Parathyroid adenoma (tissue), 2 donors: ENCODE measurements around the gene LBX1.
"Not testable (repeated sequence)": the region's sequence is repeated elsewhere in the genome, so short reads cannot be mapped to it uniquely, and the experiment has no call there.

Experiments
- H2AFZ ChIP-seq: fragments of 300-600 bp; sonication (generic); one replicate; pipeline ENCODE4 v1.7.0; 2017; ENCODE audit warnings: antibody characterized with exemption, mild to moderate bottlenecking
- H3K27ac ChIP-seq: fragments of 300-600 bp; sonication (generic); one replicate; pipeline ENCODE4 v1.7.0; 2017
- H3K27me3 ChIP-seq: fragments of 300-600 bp; sonication (generic); one replicate; pipeline ENCODE4 v1.7.0; 2017; ENCODE audit warnings: low read length; ENCODE audit not compliant: control insufficient read depth, insufficient read depth
- H3K36me3 ChIP-seq: fragments of 300-600 bp; sonication (generic); one replicate; pipeline ENCODE4 v1.7.0; 2017; ENCODE audit warnings: low read length; ENCODE audit not compliant: control insufficient read depth, insufficient read depth
- H3K4me1 ChIP-seq: fragments of 300-600 bp; sonication (generic); one replicate; pipeline ENCODE4 v1.7.0; 2017; ENCODE audit warnings: control low read depth
- H3K4me2 ChIP-seq: fragments of 300-600 bp; sonication (generic); one replicate; pipeline ENCODE4 v1.7.0; 2017; ENCODE audit warnings: low read length
- H3K4me3 ChIP-seq: fragments of 300-600 bp; sonication (generic); one replicate; pipeline ENCODE4 v1.7.0; 2017; ENCODE audit warnings: low read depth, low read length
- H3K79me2 ChIP-seq: fragments of 300-600 bp; sonication (generic); one replicate; pipeline ENCODE4 v1.7.0; 2017; ENCODE audit warnings: control low read depth
- H3K9ac ChIP-seq: fragments of 300-600 bp; sonication (generic); one replicate; pipeline ENCODE4 v1.7.0; 2017; ENCODE audit warnings: mild to moderate bottlenecking
- H3K9me3 ChIP-seq: fragments of 300-600 bp; sonication (generic); one replicate; pipeline ENCODE4 v1.7.0; 2017; ENCODE audit warnings: low read length; ENCODE audit not compliant: control insufficient read depth
- TF ChIP-seq, protein P1 (sequence below): fragments of 300-600 bp; sonication (generic); IDR thresholded peaks from one replicate; pipeline ENCODE4 v1.7.0; 2017; ENCODE audit warnings: antibody characterized with exemption, mild to moderate bottlenecking
- donor health status: primary hyperparathyroidism.

Gene LBX1

GRCh38 chr10:101215397-101216206 lies 13.7 kb downstream of the LBX1 start:
- Histone ChIP-seq H3K27me3 (peaks cover 14% of the 10 kb centered on the region), H3K9ac (no peak overlapping the region), H3K4me2 (no peak overlapping the region), H3K4me3 (no peak overlapping the region), H3K36me3 (no peaks in the 10 kb centered on the region), H3K9me3 (no peaks in the 10 kb centered on the region), H3K4me1 (no peaks in the 10 kb centered on the region), H3K27ac (no peak overlapping the region), H3K79me2 (no peaks in the 10 kb centered on the region), H2AFZ (no peak overlapping the region)
- TF ChIP-seq, protein P1, sequence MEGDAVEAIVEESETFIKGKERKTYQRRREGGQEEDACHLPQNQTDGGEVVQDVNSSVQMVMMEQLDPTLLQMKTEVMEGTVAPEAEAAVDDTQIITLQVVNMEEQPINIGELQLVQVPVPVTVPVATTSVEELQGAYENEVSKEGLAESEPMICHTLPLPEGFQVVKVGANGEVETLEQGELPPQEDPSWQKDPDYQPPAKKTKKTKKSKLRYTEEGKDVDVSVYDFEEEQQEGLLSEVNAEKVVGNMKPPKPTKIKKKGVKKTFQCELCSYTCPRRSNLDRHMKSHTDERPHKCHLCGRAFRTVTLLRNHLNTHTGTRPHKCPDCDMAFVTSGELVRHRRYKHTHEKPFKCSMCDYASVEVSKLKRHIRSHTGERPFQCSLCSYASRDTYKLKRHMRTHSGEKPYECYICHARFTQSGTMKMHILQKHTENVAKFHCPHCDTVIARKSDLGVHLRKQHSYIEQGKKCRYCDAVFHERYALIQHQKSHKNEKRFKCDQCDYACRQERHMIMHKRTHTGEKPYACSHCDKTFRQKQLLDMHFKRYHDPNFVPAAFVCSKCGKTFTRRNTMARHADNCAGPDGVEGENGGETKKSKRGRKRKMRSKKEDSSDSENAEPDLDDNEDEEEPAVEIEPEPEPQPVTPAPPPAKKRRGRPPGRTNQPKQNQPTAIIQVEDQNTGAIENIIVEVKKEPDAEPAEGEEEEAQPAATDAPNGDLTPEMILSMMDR, result no peak

GRCh38 chr10:101214446-101215396 lies 14.5 kb downstream of the LBX1 start:
- TF ChIP-seq, protein P1, result peak; percentile 78
- Histone ChIP-seq H2AFZ (no peak overlapping the region), H3K9ac (no peak overlapping the region), H3K27me3 (peaks cover 15% of the 10 kb centered on the region), H3K4me1 (no peaks in the 10 kb centered on the region), H3K36me3 (no peaks in the 10 kb centered on the region), H3K27ac (no peak overlapping the region), H3K4me2 (no peak overlapping the region), H3K79me2 (no peaks in the 10 kb centered on the region), H3K9me3 (no peaks in the 10 kb centered on the region), H3K4me3 (no peak overlapping the region)

GRCh38 chr10:101208543-101208942 lies 20.7 kb downstream of the LBX1 start:
- H3K4me1 ChIP-seq, result no peaks in the 10 kb centered on the region
- no peak overlapping the region for H3K9ac ChIP-seq
- H3K27ac ChIP-seq, result no peak overlapping the region
- H3K4me3 ChIP-seq, result no peak overlapping the region
- no peaks in the 10 kb centered on the region for H3K36me3 ChIP-seq
- H3K4me2 ChIP-seq, result no peak overlapping the region
- no peaks in the 10 kb centered on the region for H3K79me2 ChIP-seq
- TF ChIP-seq, protein P1, result no peak
- H2AFZ ChIP-seq, result no peak overlapping the region
- H3K9me3 ChIP-seq, result no peaks in the 10 kb centered on the region
- peaks cover 8% of the 10 kb centered on the region for H3K27me3 ChIP-seq

DNA sequence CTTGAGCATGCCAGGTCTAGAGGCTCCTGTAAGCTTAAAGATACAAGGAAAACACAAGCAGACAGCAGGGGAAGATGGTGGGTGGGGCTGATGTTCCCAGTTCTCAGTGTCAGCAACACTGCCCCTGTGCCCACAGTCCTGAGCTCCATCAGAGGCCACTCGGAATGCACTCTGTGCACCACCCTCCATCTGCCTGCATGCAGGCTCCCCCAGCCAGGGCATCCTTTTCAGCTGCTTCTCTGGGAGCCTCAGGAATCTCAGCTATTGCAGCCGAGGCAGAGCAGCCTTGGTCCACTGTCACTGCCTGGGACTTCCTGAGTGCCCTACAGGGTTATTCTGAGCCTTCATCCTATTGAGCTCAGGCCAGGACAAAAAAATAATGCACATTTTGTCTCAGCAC lies 22.2 kb downstream of the LBX1 start:
- Histone ChIP-seq H3K79me2 (no peaks in the 10 kb centered on the region), H3K36me3 (no peaks in the 10 kb centered on the region), H3K4me3 (no peak overlapping the region), H3K9ac (no peak overlapping the region), H3K27me3 (peaks cover 8% of the 10 kb centered on the region), H3K4me1 (no peaks in the 10 kb centered on the region), H3K27ac (no peak overlapping the region), H3K9me3 (no peaks in the 10 kb centered on the region), H3K4me2 (no peak overlapping the region), H2AFZ (no peak overlapping the region)
- TF ChIP-seq, protein P1, result no peak

DNA sequence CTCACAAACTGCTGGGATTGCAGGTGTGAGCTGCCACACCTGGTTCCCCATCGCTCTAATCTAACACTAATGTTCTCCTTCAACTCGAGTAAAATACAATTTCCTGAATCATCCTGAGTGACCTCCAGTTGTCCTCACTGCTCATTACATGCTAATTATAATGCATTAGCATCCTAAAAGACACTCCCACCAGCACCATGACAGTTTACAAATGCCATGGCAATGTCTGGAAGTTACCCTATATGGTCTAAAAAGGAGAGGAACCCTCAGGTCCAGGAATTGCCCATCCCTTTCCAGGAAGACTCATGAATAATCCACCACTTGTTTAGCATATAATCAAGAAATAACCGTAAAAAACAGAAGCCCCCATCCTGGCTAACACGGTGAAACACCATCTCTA lies 26.6 kb downstream of the LBX1 start:
- not testable (repeated sequence) for H2AFZ ChIP-seq, H3K79me2 ChIP-seq, H3K4me1 ChIP-seq, H3K4me3 ChIP-seq, H3K36me3 ChIP-seq, H3K4me2 ChIP-seq, H3K27me3 ChIP-seq, H3K27ac ChIP-seq, H3K9me3 ChIP-seq, H3K9ac ChIP-seq

DNA sequence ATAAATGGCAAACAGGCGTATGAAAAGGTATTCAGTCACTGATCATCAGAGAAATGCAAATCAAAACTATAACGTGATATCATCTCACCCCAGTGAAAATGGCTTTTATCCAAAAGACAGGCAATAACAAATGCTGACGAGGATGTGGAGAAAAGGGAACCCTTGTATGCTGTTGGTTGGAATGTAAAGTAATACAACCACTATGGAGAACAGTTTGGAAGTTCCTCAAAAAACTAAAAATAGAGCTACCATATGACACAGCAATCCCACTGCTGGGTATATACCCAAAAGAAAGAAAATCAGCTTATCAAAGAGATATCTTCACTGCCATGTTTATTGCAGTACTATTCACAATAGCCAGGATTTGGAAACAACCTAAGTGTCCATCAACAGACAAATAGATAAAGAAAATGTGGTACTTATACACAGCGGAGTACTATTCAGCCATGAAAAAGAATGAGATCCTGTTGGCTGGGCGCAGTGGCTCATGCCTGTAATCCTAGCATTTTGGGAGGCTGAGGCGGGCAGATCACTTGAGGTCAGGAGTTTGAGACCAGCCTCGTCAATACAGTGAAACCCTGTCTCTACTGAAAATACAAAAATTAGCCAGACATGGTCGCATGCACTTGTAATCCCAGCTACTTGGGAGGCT lies 30.8 kb downstream of the LBX1 start:
- not testable (repeated sequence) for H3K9me3 ChIP-seq, H3K27me3 ChIP-seq, H2AFZ ChIP-seq, H3K36me3 ChIP-seq, H3K4me3 ChIP-seq, H3K79me2 ChIP-seq, H3K4me2 ChIP-seq, H3K4me1 ChIP-seq, H3K9ac ChIP-seq, H3K27ac ChIP-seq
